ENCODE results near the gene HLX.

Gene HLX

DNA sequence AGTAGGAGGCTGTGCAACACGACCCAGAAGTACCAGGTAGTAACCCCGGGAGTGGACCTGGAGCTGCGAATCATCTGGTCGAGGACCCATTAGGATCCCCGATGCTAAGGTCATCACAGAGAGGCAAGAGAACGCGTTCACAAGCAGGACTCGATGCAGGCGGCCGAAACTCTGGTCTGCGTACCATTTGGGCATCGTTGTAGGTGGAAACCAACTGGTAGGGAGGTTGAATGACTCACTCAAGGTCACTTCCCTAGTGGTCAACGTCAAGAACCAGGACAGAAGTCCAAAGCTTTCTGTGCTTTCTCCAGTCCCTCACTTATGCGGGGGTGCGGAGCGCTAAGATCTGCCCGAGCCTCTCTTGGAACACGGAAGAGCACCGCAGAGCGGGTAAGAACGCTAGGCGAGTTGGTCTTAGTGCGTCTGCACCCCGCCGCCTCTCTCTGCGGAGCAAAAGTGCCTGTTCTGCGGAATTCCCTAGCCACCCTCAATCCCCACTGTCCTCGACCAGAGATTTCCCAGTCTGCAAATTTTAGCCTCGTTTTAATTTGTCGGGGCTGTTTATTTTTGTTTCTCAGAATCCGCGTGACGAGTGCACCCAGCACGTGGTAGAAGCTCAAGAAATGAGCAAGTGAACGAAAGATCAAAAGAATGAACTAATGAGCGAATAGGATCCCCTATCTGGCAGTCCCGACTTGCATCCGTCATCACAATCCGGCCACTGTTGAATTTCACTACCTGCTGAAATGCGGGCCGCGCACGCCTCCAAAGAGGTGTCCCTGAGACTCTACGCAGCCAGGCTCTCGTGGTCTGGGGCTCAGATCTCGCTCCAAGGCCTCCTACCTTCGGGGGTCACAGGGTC, 12.2 kb downstream of the HLX start:
- H3K27me3 ChIP-seq (ENCODE audit: insufficient read depth, low read depth, severe bottlenecking): no peaks in the 10 kb centered on the region
- DNase-seq: no peak
- no peak overlapping the region for H3K4me3 ChIP-seq (ENCODE audit: low read depth, low read length)
- peaks cover 14% of the 10 kb centered on the region for H3K9me3 ChIP-seq (ENCODE audit: severe bottlenecking)
- H3K36me3 ChIP-seq: no peaks in the 10 kb centered on the region; the same call in 1 of the 2 replicates
- no peak overlapping the region for H3K27ac ChIP-seq
- TF ChIP-seq, protein P1, sequence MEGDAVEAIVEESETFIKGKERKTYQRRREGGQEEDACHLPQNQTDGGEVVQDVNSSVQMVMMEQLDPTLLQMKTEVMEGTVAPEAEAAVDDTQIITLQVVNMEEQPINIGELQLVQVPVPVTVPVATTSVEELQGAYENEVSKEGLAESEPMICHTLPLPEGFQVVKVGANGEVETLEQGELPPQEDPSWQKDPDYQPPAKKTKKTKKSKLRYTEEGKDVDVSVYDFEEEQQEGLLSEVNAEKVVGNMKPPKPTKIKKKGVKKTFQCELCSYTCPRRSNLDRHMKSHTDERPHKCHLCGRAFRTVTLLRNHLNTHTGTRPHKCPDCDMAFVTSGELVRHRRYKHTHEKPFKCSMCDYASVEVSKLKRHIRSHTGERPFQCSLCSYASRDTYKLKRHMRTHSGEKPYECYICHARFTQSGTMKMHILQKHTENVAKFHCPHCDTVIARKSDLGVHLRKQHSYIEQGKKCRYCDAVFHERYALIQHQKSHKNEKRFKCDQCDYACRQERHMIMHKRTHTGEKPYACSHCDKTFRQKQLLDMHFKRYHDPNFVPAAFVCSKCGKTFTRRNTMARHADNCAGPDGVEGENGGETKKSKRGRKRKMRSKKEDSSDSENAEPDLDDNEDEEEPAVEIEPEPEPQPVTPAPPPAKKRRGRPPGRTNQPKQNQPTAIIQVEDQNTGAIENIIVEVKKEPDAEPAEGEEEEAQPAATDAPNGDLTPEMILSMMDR (IDR thresholded peaks at IDR 0.05; ENCODE audit: low read depth, low read length): no peak

GRCh38 chr1:220892086-220892376, 12.8 kb downstream of the HLX start:
- no peak for DNase-seq
- Histone ChIP-seq H3K27ac (no peak overlapping the region), H3K27me3 (ENCODE audit: insufficient read depth, low read depth, severe bottlenecking) (no peaks in the 10 kb centered on the region), H3K9me3 (ENCODE audit: severe bottlenecking) (peaks cover 14% of the 10 kb centered on the region), H3K36me3 (no peaks in the 10 kb centered on the region; the same call in 1 of the 2 replicates), H3K4me3 (ENCODE audit: low read depth, low read length) (no peak overlapping the region)
- TF ChIP-seq, protein P1 (IDR thresholded peaks at IDR 0.05; ENCODE audit: low read depth, low read length): no peak

GRCh38 chr1:220892997-220893700, 13.9 kb downstream of the HLX start:
- Histone ChIP-seq H3K4me3 (ENCODE audit: low read depth, low read length) (no peak overlapping the region), H3K27me3 (ENCODE audit: insufficient read depth, low read depth, severe bottlenecking) (no peaks in the 10 kb centered on the region), H3K27ac (no peak overlapping the region)

DNA sequence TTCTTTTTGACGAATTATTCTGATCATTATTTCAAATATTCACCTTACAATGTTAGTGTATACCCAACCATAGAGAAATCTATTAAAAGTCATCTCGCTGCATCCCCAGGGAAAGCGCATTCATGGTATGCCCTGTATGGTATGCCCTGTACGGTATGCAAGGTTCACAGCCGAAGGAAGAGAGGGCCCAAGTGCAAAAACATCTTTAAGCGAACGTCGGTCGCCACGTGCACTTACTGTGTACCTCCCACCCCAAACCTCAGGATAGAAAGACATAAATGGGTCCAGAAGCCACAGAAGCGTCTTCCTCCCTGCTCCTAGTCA, 14.4 kb downstream of the HLX start:
- no peak for DNase-seq
- Histone ChIP-seq H3K36me3 (no peaks in the 10 kb centered on the region), H3K27ac (no peak overlapping the region), H3K9me3 (ENCODE audit: severe bottlenecking) (peaks cover 14% of the 10 kb centered on the region), H3K27me3 (ENCODE audit: insufficient read depth, low read depth, severe bottlenecking) (no peaks in the 10 kb centered on the region), H3K4me3 (ENCODE audit: low read depth, low read length) (no peak overlapping the region)
- TF ChIP-seq, protein P1 (IDR thresholded peaks at IDR 0.05; ENCODE audit: low read depth, low read length): no peak

More at GRCh38 chr1:220892997-220893700, 13.9 kb downstream of the HLX start:
- Histone ChIP-seq H3K9me3 (ENCODE audit: severe bottlenecking) (peaks cover 14% of the 10 kb centered on the region), H3K36me3 (no peaks in the 10 kb centered on the region)
- DNase-seq: no peak
- TF ChIP-seq, protein P1 (IDR thresholded peaks at IDR 0.05; ENCODE audit: low read depth, low read length): no peak

GRCh38 chr1:220894025-220894923, 15.0 kb downstream of the HLX start:
- Histone ChIP-seq H3K36me3 (no peaks in the 10 kb centered on the region), H3K27ac (no peak overlapping the region), H3K9me3 (ENCODE audit: severe bottlenecking) (peaks cover 14% of the 10 kb centered on the region), H3K27me3 (ENCODE audit: insufficient read depth, low read depth, severe bottlenecking) (no peaks in the 10 kb centered on the region), H3K4me3 (ENCODE audit: low read depth, low read length) (no peak overlapping the region)
- no peak for DNase-seq
- TF ChIP-seq, protein P1 (IDR thresholded peaks at IDR 0.05; ENCODE audit: low read depth, low read length): no peak

Data from WERI-Rb-1 (cell line).